ENCODE results near the gene SMCO4.

The SMCO4 gene

GRCh38 chr11:93505703-93506102 is 37.5 kb downstream of the SMCO4 start:
- H3K27me3 Mint-ChIP-seq: no peaks in the 10 kb centered on the region
- H3K9me3 Mint-ChIP-seq: no peaks in the 10 kb centered on the region

GRCh38 chr11:93504110-93505095 is 38.8 kb downstream of the SMCO4 start:
- no peak overlapping the region for H3K27ac Mint-ChIP-seq (ENCODE audit: low read depth)
- H3K36me3 Mint-ChIP-seq (ENCODE audit: insufficient read depth): no peaks in the 10 kb centered on the region
- H3K27me3 Mint-ChIP-seq: no peaks in the 10 kb centered on the region
- H3K9me3 Mint-ChIP-seq: no peaks in the 10 kb centered on the region
- no peak for ATAC-seq (replicated peaks; ENCODE audit: extremely low read depth, poor library complexity, severe bottlenecking)
- DNase-seq (ENCODE audit: low spot score in 2 of 2): no peak
- no peaks in the 10 kb centered on the region for H3K4me1 Mint-ChIP-seq
- no peak overlapping the region for H3K4me3 Mint-ChIP-seq

More at GRCh38 chr11:93505703-93506102, 37.5 kb downstream of the SMCO4 start:
- ATAC-seq (replicated peaks; ENCODE audit: extremely low read depth, poor library complexity, severe bottlenecking): no peak
- DNase-seq (ENCODE audit: low spot score in 2 of 2): no peak
- no peak overlapping the region for H3K27ac Mint-ChIP-seq (ENCODE audit: low read depth)
- no peaks in the 10 kb centered on the region for H3K36me3 Mint-ChIP-seq (ENCODE audit: insufficient read depth)
- H3K4me1 Mint-ChIP-seq: no peaks in the 10 kb centered on the region
- H3K4me3 Mint-ChIP-seq: no peak overlapping the region

- no peak for ATAC-seq (replicated peaks; ENCODE audit: extremely low read depth, poor library complexity, severe bottlenecking)
- DNase-seq (ENCODE audit: low spot score in 2 of 2): no peak
- H3K4me3 Mint-ChIP-seq: no peak overlapping the region
- no peaks in the 10 kb centered on the region for H3K9me3 Mint-ChIP-seq
- H3K4me1 Mint-ChIP-seq: no peaks in the 10 kb centered on the region
- no peak overlapping the region for H3K27ac Mint-ChIP-seq (ENCODE audit: low read depth)
- no peaks in the 10 kb centered on the region for H3K36me3 Mint-ChIP-seq (ENCODE audit: insufficient read depth)
- no peaks in the 10 kb centered on the region for H3K27me3 Mint-ChIP-seq
These were observed 41.3 kb downstream of the SMCO4 start for GRCh38 chr11:93501856-93502255.

GRCh38 chr11:93500759-93501158 is 42.4 kb downstream of the SMCO4 start:
- Mint-ChIP-seq H3K36me3 (ENCODE audit: insufficient read depth) (peaks cover 2% of the 10 kb centered on the region), H3K4me1 (no peaks in the 10 kb centered on the region), H3K27ac (ENCODE audit: low read depth) (no peak overlapping the region), H3K4me3 (no peak overlapping the region), H3K27me3 (no peaks in the 10 kb centered on the region), H3K9me3 (no peaks in the 10 kb centered on the region)
- ATAC-seq (replicated peaks; ENCODE audit: extremely low read depth, poor library complexity, severe bottlenecking): no peak
- no peak for DNase-seq (ENCODE audit: low spot score in 2 of 2)

- Mint-ChIP-seq H3K27me3 (no peaks in the 10 kb centered on the region), H3K4me1 (no peaks in the 10 kb centered on the region), H3K27ac (ENCODE audit: low read depth) (peak overlapping the region; percentile 6), H3K36me3 (ENCODE audit: insufficient read depth) (peaks cover 3% of the 10 kb centered on the region), H3K4me3 (no peak overlapping the region), H3K9me3 (no peaks in the 10 kb centered on the region)
- DNase-seq (ENCODE audit: low spot score in 2 of 2) (no peak), ATAC-seq (replicated peaks; ENCODE audit: extremely low read depth, poor library complexity, severe bottlenecking) (no peak)
These were observed 44.5 kb downstream of the SMCO4 start for GRCh38 chr11:93498641-93499040.

GRCh38 chr11:93498161-93498560 is 45.0 kb downstream of the SMCO4 start:
- no peak overlapping the region for H3K4me3 Mint-ChIP-seq
- peaks cover 3% of the 10 kb centered on the region for H3K36me3 Mint-ChIP-seq (ENCODE audit: insufficient read depth)
- DNase-seq (ENCODE audit: low spot score in 2 of 2) (no peak), ATAC-seq (replicated peaks; ENCODE audit: extremely low read depth, poor library complexity, severe bottlenecking) (no peak)
- no peaks in the 10 kb centered on the region for H3K9me3 Mint-ChIP-seq
- H3K4me1 Mint-ChIP-seq: no peaks in the 10 kb centered on the region
- H3K27me3 Mint-ChIP-seq: no peaks in the 10 kb centered on the region
- no peak overlapping the region for H3K27ac Mint-ChIP-seq (ENCODE audit: low read depth)

GRCh38 chr11:93497596-93497995 is 45.6 kb downstream of the SMCO4 start:
- H3K27ac Mint-ChIP-seq (ENCODE audit: low read depth): no peak overlapping the region
- peaks cover 3% of the 10 kb centered on the region for H3K36me3 Mint-ChIP-seq (ENCODE audit: insufficient read depth)
- H3K4me3 Mint-ChIP-seq: no peak overlapping the region
- ATAC-seq (replicated peaks; ENCODE audit: extremely low read depth, poor library complexity, severe bottlenecking): no peak
- H3K4me1 Mint-ChIP-seq: no peaks in the 10 kb centered on the region
- H3K9me3 Mint-ChIP-seq: no peaks in the 10 kb centered on the region
- H3K27me3 Mint-ChIP-seq: no peaks in the 10 kb centered on the region
- DNase-seq (ENCODE audit: low spot score in 2 of 2): no peak

- no peaks in the 10 kb centered on the region for H3K9me3 Mint-ChIP-seq
- H3K27me3 Mint-ChIP-seq: no peaks in the 10 kb centered on the region
- ATAC-seq (replicated peaks; ENCODE audit: extremely low read depth, poor library complexity, severe bottlenecking) (no peak), DNase-seq (ENCODE audit: low spot score in 2 of 2) (no peak)
- peaks cover 3% of the 10 kb centered on the region for H3K36me3 Mint-ChIP-seq (ENCODE audit: insufficient read depth)
- H3K27ac Mint-ChIP-seq (ENCODE audit: low read depth): no peak overlapping the region
- no peak overlapping the region for H3K4me3 Mint-ChIP-seq
- no peaks in the 10 kb centered on the region for H3K4me1 Mint-ChIP-seq
These were observed 48.8 kb downstream of the SMCO4 start for GRCh38 chr11:93494357-93494756.

GRCh38 chr11:93493252-93493897 is 49.8 kb downstream of the SMCO4 start:
- Mint-ChIP-seq H3K4me1 (no peaks in the 10 kb centered on the region), H3K4me3 (no peak overlapping the region), H3K27me3 (no peaks in the 10 kb centered on the region), H3K27ac (ENCODE audit: low read depth) (no peak overlapping the region), H3K9me3 (no peaks in the 10 kb centered on the region), H3K36me3 (ENCODE audit: insufficient read depth) (peaks cover 3% of the 10 kb centered on the region)
- no peak for DNase-seq (ENCODE audit: low spot score in 2 of 2)
- ATAC-seq (replicated peaks; ENCODE audit: extremely low read depth, poor library complexity, severe bottlenecking): no peak

GRCh38 chr11:93492464-93493251 is 50.5 kb downstream of the SMCO4 start:
- H3K27ac Mint-ChIP-seq (ENCODE audit: low read depth): no peak overlapping the region

GRCh38 chr11:93491973-93492372 is 51.2 kb downstream of the SMCO4 start:
- no peak for ATAC-seq (replicated peaks; ENCODE audit: extremely low read depth, poor library complexity, severe bottlenecking)
- peaks cover 3% of the 10 kb centered on the region for H3K36me3 Mint-ChIP-seq (ENCODE audit: insufficient read depth)

More at GRCh38 chr11:93492464-93493251, 50.5 kb downstream of the SMCO4 start:
- ATAC-seq (replicated peaks; ENCODE audit: extremely low read depth, poor library complexity, severe bottlenecking): no peak
- DNase-seq (ENCODE audit: low spot score in 2 of 2): no peak
- H3K27me3 Mint-ChIP-seq: no peaks in the 10 kb centered on the region
- peaks cover 3% of the 10 kb centered on the region for H3K36me3 Mint-ChIP-seq (ENCODE audit: insufficient read depth)
- H3K4me1 Mint-ChIP-seq: no peaks in the 10 kb centered on the region
- H3K9me3 Mint-ChIP-seq: no peaks in the 10 kb centered on the region
- no peak overlapping the region for H3K4me3 Mint-ChIP-seq

GRCh38 chr11:93490996-93491618 is 52.1 kb downstream of the SMCO4 start:
- peaks cover 3% of the 10 kb centered on the region for H3K36me3 Mint-ChIP-seq (ENCODE audit: insufficient read depth)
- H3K4me3 Mint-ChIP-seq: no peak overlapping the region
- ATAC-seq (replicated peaks; ENCODE audit: extremely low read depth, poor library complexity, severe bottlenecking) (no peak), DNase-seq (ENCODE audit: low spot score in 2 of 2) (no peak)
- H3K4me1 Mint-ChIP-seq: no peaks in the 10 kb centered on the region
- no peak overlapping the region for H3K27ac Mint-ChIP-seq (ENCODE audit: low read depth)
- H3K9me3 Mint-ChIP-seq: no peaks in the 10 kb centered on the region
- no peaks in the 10 kb centered on the region for H3K27me3 Mint-ChIP-seq

More at GRCh38 chr11:93491973-93492372, 51.2 kb downstream of the SMCO4 start:
- Mint-ChIP-seq H3K27ac (ENCODE audit: low read depth) (no peak overlapping the region), H3K9me3 (no peaks in the 10 kb centered on the region), H3K27me3 (no peaks in the 10 kb centered on the region), H3K4me1 (no peaks in the 10 kb centered on the region), H3K4me3 (no peak overlapping the region)
- no peak for DNase-seq (ENCODE audit: low spot score in 2 of 2)

All from central memory CD8-positive, alpha-beta T cell (primary cell).